SK-N-MC (cell line): ENCODE measurements around the gene PPP6R3.

ENCODE experiments used
- EZH2 ChIP-seq: fragments of 200-600 bp; sonication (generic); IDR thresholded peaks from one replicate; pipeline ENCODE4 v1.6.1; 2017; ENCODE audit warnings: antibody characterized with exemption
- POLR2AphosphoS5 ChIP-seq: IDR thresholded peaks from 2 replicates; pipeline ENCODE4 v1.6.1; 2012; ENCODE audit warnings: mild to moderate bottlenecking, low read depth, low read length, borderline replicate concordance

- TF ChIP-seq POLR2AphosphoS5, result no peak
- TF ChIP-seq EZH2, result no peak
These were observed 89.4 kb downstream of the PPP6R3 start for GRCh38 chr11:68549789-68550484.
